GM18526 (cell line): ENCODE results near the gene TIMP4.

ENCODE experiments used
- POLR2A ChIP-seq: IDR thresholded peaks from 3 replicates; pipeline ENCODE4 v1.6.1; 2011; ENCODE audit not compliant: insufficient read length; ENCODE audit errors: extremely low read depth

The TIMP4 gene

GRCh38 chr3:12188681-12189287, 30.1 kb upstream of the TIMP4 start:
- no peak for TF ChIP-seq POLR2A

DNA sequence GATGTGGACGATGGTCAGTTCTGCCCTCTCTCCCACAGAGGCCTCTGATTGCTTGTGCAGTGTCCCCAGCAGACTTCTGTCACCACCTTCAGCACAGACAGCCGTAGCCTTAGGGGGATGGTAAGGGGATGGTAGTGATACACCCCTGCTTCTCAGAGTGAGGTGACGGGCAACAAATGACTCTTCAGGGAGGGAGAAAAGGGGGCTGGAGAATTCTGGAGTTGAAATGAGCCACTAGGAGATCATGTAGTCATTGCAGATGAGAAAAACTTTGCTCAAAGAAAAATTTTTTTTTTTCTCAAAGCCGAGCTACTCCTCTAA, 29.6 kb upstream of the TIMP4 start:
- no peak for TF ChIP-seq POLR2A

DNA sequence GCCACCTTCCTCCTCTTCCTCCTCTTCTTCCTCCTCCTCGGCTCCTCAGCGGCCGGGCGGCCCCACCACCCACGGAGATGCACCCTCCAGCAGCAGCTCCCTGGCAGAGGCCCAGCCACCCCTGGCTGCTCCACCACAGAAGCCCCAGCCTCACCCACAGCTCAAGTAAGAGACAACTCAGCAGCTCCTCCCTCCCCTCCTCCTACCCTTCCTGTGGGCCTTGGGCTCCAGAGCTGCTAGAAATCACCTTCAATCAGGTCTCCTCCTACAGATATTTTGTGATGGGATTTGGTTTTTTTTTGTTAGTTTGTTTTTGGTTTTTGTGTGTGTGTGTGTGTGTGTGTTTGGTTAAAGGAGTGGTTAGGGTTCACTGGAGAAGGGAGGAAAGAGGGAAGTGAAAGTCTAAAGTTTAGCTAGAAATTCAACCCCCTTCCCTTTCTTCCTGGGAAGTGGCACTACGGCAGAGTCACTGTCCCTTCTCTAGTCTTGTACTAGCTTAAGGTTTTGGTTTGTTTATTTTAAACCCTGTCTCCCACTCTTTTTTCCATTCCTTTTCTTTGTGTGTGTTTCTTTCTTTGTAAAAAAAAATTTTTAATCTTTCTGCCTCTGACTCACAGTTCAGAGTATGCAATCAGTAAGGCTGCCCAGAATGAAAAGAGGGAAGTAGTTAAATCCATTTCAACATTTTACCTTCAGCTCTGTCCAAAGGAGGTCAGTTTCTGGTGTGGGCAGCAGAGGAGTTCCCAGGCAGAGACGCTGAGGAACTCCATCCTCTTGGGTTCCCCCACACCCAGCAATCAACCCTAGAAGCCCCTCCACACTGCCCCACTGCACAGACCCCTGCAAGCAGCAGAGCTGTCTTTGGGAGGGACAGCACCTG, 29.0 kb upstream of the TIMP4 start:
- no peak for TF ChIP-seq POLR2A

DNA sequence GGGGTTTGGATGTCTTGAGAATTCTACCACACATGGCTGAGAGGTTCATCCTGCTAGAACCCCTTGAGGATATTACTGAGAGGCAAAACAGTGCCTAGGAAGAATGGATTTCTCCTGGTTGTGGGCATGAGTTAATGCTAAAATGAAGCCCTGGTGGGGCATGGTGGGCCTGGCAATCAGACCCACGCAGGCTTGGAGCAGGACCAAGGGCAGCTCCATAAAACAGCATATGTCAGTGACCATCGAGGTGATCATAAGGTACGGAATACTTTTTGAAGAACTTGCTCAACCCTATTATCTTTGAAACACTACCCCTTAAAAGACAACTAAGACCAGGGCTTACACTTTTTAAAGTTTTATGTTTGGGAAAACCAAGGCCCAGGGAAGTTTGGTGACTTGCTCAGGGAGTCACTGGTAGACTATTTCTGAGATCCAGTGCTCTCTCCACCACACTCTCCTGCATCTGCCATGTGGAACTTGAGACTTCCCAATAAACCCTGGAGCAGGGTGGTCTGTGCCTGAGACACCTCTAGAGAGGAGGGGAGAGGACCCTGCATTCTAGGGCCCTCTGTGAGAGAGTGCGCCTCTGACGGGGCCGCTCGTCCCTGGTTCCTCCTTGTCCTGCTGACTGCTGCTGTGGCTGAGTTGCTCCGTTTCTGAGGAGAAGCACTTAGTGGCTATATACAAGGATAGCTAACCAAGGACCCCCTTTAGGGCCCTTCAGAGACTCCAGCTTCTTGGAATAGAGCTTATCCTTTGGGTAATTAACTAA, 28.0 kb upstream of the TIMP4 start:
- no peak for TF ChIP-seq POLR2A

DNA sequence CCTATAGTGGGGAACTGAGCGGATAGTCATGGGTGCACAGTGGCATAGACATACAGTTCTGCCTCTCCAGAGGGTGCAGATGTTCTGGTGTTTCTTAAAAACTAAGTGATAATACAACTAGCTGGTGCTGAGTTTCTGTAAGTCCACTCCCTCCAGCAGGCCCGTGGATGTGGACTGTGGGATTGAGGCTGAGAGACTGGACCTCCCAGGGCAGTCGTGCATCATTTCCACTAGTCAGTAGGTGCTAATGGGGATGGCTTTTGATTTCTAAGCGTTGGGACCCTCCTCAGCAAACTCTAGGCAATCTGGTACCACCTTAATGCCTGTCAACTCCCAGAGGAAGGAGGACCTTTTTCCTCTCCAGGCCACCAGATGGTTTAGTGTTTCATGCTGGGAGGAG, 27.3 kb upstream of the TIMP4 start:
- TF ChIP-seq POLR2A, result no peak

DNA sequence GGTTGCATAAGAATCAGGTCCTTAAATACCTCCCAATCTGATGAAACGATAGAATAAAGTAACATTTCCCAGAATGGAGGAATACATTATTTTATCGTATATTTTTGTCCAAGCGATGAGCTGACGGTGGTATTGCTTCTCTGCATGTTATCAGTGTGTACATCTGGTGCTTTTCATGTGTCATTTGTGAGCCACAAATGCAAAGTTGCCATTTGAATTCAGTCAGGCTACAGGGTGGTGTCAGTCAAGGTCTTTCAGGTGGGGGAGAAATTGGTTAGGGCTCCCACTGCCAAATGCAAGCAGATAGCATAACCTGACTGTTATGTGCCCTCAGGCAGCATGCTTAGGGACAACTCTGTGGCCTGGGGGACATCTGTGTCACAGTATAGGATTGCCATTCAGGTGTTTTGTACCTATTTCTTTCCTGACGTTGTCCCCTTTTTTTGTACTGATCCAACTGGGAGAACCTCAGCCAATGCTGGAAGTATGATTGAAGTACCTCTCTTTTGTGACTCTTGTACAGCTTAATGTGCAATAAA, 26.5 kb upstream of the TIMP4 start:
- TF ChIP-seq POLR2A, result no peak

GRCh38 chr3:12184541-12184940, 25.8 kb upstream of the TIMP4 start:
- TF ChIP-seq POLR2A, result no peak

DNA sequence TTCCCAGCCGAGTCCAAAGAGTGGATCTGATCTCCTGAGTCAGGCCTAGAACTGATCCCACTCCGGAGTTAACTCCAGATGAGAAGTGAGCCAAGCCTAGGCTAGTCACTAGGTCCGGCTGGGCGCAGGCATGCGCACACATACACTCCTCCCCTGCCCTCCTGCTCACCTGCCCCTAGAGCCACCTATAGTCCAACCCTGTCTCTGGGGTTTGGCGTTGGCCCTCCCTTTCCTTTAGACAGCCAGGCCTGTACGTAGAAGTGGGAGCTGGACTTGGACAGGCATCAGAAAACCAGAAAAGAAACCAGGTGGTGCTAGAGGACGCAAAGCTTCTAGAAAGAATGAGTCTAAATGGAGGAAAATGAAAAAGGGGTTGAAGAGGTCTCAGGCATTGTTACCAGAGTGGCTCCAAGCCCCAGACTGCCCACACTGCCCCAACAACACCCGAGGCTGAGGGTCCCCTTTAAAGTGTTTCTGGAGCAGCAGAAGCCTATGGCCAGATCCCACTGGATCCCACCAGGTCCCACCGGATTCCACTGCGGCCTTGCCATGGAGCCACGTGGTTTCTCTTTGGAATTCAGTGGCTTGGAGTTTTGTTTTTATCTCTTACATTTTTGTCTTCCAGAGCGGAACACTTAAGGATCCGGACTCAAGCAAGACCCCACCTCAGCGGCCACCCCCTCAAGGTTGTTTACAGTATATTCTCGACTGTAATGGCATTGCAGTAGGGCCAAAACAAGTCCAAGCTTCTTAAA, 24.2 kb upstream of the TIMP4 start:
- no peak for TF ChIP-seq POLR2A

GRCh38 chr3:12181806-12182205, 23.1 kb upstream of the TIMP4 start:
- no peak for TF ChIP-seq POLR2A

GRCh38 chr3:12181301-12181700, 22.6 kb upstream of the TIMP4 start:
- TF ChIP-seq POLR2A, result no peak

GRCh38 chr3:12180631-12181030, 21.9 kb upstream of the TIMP4 start:
- TF ChIP-seq POLR2A, result no peak

GRCh38 chr3:12180218-12180617, 21.5 kb upstream of the TIMP4 start:
- no peak for TF ChIP-seq POLR2A

DNA sequence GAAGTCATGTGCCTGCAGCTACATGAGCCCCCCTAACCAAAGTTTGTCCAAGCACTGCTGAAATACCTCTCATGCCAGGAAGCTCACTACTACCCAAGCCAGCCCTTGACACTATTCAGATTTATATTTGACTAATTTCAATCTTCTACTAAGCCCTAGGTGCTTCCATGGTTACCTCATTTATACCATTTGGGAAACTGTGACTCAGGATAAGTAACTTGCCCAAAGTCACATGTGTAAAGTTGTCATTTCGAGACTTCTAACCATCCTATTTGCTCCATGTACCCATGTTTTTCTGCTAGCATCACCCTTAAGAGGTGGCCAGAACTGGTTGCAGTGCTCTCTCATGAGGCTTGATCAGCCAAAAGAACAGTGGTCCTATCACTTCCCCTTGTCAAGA, 20.7 kb upstream of the TIMP4 start:
- TF ChIP-seq POLR2A, result no peak

DNA sequence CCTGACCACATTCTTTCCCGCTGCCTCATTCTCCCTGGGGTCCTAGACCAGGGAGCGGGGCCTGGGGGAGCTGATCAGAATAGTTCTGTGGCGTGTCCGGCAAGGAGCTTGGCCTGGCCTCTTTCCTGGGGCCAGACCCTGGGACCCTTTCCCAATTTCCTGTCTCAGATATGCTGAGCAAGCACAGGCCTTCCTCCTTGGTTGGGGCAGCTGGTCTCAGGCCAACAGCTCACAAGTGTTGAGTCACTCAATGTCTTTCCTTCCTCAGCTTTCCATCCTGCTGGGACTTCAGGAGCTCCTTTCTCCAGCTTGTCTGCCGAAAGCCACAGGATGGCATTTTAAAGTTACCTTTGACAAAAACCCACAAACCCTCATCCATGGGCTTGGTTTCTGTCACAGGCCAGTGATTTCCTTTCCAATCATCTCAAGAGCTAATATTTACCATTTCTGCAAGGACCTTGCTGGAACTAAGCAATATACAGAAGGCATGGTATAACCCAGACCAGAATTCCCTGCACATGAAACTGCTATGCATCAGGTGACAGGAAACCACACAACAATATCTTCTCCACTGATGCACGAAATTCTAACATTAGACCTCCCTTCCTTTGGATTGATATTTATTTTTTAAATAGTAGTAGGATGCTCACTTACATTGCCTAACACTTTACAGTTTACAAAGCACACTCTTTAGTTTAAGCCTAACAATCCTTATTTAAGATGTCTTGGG, 19.5 kb upstream of the TIMP4 start:
- TF ChIP-seq POLR2A, result no peak
